GM18868 (cell line): ENCODE data around the gene TTC23.

Source experiments
- ATAC-seq: cut with Tn5 transposase; IDR thresholded peaks from one replicate; pipeline ENCODE4 v1.9.1; 2021; ENCODE audit warnings: mild to moderate bottlenecking, moderate library complexity; ENCODE audit not compliant: unreplicated experiment

Gene TTC23

GRCh38 chr15:99106417-99107220 is 142.8 kb downstream of the TTC23 start:
- ATAC-seq, result no peak

GRCh38 chr15:99105514-99106341 is 143.7 kb downstream of the TTC23 start:
- ATAC-seq, result peak; percentile 43

GRCh38 chr15:99104788-99105513 is 144.4 kb downstream of the TTC23 start, which contains the start of gene SYNM:
Gene SYNM, plus strand, starts transcription at chr15:99105080. Its CDS starts 120 bp downstream, at chr15:99105200.
- peak; percentile 76 for ATAC-seq

- ATAC-seq, result no peak
Measured at GRCh38 chr15:99103279-99103678, 146.1 kb downstream of the TTC23 start.

- no peak for ATAC-seq
Measured at GRCh38 chr15:99102332-99103235, 146.8 kb downstream of the TTC23 start.

GRCh38 chr15:99101501-99101900 is 147.9 kb downstream of the TTC23 start:
- ATAC-seq, result no peak

- peak; percentile 24 for ATAC-seq
Measured at GRCh38 chr15:99100245-99101173, 148.9 kb downstream of the TTC23 start.

- no peak for ATAC-seq
Measured at GRCh38 chr15:99099661-99100060, 149.7 kb downstream of the TTC23 start.

- no peak for ATAC-seq
Measured at GRCh38 chr15:99098991-99099390, 150.4 kb downstream of the TTC23 start.

GRCh38 chr15:99098426-99098825 is 151.0 kb downstream of the TTC23 start:
- ATAC-seq, result no peak

- no peak for ATAC-seq
Measured at GRCh38 chr15:99097441-99098410, 151.7 kb downstream of the TTC23 start.

GRCh38 chr15:99096894-99097426 is 152.4 kb downstream of the TTC23 start:
- no peak for ATAC-seq

GRCh38 chr15:99096173-99096893 is 153.0 kb downstream of the TTC23 start:
- no peak for ATAC-seq

GRCh38 chr15:99095626-99096025 is 153.8 kb downstream of the TTC23 start:
- no peak for ATAC-seq

- ATAC-seq, result no peak
Measured at GRCh38 chr15:99092554-99093172, 156.7 kb downstream of the TTC23 start.

GRCh38 chr15:99090938-99091337 is 158.4 kb downstream of the TTC23 start:
- no peak for ATAC-seq
